Measurements from ENCODE around the gene KRTAP3-2. TPM values are rescaled to one million over a fixed set of nuclear protein-coding genes. Genes with fewer than 3 reads are reported as not detected.
"Not testable (repeated sequence)": the region's sequence is repeated elsewhere in the genome, so short reads cannot be mapped to it uniquely, and the experiment has no call there.

The KRTAP3-2 gene
- not detected in 2 replicates for total RNA-seq (2021)
- long read RNA-seq = 0 reads

DNA sequence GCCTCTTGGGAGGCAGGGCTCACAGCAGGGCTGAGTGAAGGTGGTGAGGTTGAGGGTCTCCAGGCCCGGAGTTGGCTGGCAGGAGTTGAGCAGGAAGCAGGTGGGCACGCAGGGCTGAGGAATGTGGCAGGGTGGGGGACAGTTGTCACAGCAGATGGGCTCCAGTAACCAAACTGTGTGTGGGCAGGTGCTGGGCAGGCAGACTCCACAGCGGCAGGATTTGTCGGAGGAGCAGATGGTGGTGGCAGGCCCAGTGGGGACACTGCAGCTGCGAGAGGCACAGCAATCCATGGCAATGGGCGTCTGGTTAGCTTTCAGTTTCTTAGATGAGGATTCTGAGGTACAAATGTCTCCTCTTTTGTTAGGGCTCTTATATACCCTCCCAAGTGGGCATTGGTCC lies at the start of gene KRTAP3-2:
KRTAP3-2 (minus strand) TSS at position 344 of the 400 bp plus-strand sequence; CDS start at position 291, 53 bp downstream.
- not testable (repeated sequence) for H3K56ac ChIP-seq (ENCODE audit: insufficient read length, low read depth, low read length); H3K27me3 ChIP-seq (ENCODE audit: insufficient read depth, low read length); H3K9me3 ChIP-seq (ENCODE audit: control insufficient read depth, low read depth, low read length); H3K23me2 ChIP-seq (ENCODE audit: insufficient read length, low read depth, low read length, poor library complexity, severe bottlenecking); H3K4me1 Mint-ChIP-seq; H3K27me3 Mint-ChIP-seq (ENCODE audit: low read depth); H3K79me1 ChIP-seq (ENCODE audit: insufficient read depth, low read depth, low read length, poor library complexity, severe bottlenecking); H2BK20ac ChIP-seq (ENCODE audit: low read depth, low read length, poor library complexity, severe bottlenecking); H4K20me1 ChIP-seq (ENCODE audit: control insufficient read depth, insufficient read depth, insufficient read length); H3K27ac Mint-ChIP-seq; H4K8ac ChIP-seq (replicated peaks; ENCODE audit: insufficient read length, low read depth, low read length); H3K27ac ChIP-seq (ENCODE audit: insufficient read length, low read depth, low read length); H4K91ac ChIP-seq (ENCODE audit: insufficient read length, low read depth, low read length); DNase-seq; H3K4ac ChIP-seq (ENCODE audit: low read depth, low read length); H2BK12ac ChIP-seq (ENCODE audit: insufficient read length, low read depth, low read length); H3K14ac ChIP-seq (ENCODE audit: insufficient read depth, low read length); H3K4me3 Mint-ChIP-seq; H2AFZ ChIP-seq (ENCODE audit: low read length); H3K4me1 ChIP-seq (ENCODE audit: insufficient read depth, low read length); H3K23ac ChIP-seq (ENCODE audit: insufficient read length, low read depth, low read length); H3K79me2 ChIP-seq (ENCODE audit: insufficient read depth, low read length); H2AK5ac ChIP-seq (ENCODE audit: insufficient read length, low read length); H3K9me3 Mint-ChIP-seq; H2BK15ac ChIP-seq (ENCODE audit: low read depth, low read length); H3K4me2 ChIP-seq (ENCODE audit: insufficient read depth, insufficient read length, low read length); H4K5ac ChIP-seq (ENCODE audit: insufficient read length, low read depth, low read length); H3K18ac ChIP-seq (ENCODE audit: insufficient read length, low read depth, low read length); H3K36me3 Mint-ChIP-seq (ENCODE audit: insufficient read depth in 1 of 3, low read depth in 3 of 3); H3T11ph ChIP-seq (ENCODE audit: low read length); H2BK120ac ChIP-seq (ENCODE audit: low read depth, low read length, poor library complexity, severe bottlenecking); H3K9ac ChIP-seq (ENCODE audit: extremely low read depth, insufficient read length, low read length); H2BK5ac ChIP-seq (ENCODE audit: insufficient read length, low read length)
- no CpG with 5 or more reads among the region's 6 CpGs for WGBS (ENCODE audit: extremely low coverage, insufficient read length, low lambda C conversion rate)
